HEK293 (cell line): ENCODE data around the gene HOTAIR.

Source experiments
- PRDM1 ChIP-seq: fragments of 450-650 bp; formaldehyde crosslinking; IDR thresholded peaks from 2 replicates; pipeline ENCODE4; 2016; ENCODE audit warnings: missing biosample characterization, missing genetic modification characterization
- YY1 ChIP-seq: fragments of 450-650 bp; formaldehyde crosslinking; IDR thresholded peaks from 2 replicates; pipeline ENCODE4 v1.5.1; 2018; ENCODE audit warnings: missing biosample characterization, missing genetic modification characterization
- ZFP41 ChIP-seq: fragments of 450-650 bp; formaldehyde crosslinking; IDR thresholded peaks from 2 replicates; pipeline ENCODE4 v1.5.1; 2016; ENCODE audit warnings: missing biosample characterization, missing genetic modification characterization, borderline replicate concordance
- ZNF133 ChIP-seq: fragments of 450-650 bp; formaldehyde crosslinking; IDR thresholded peaks from 2 replicates; pipeline ENCODE4 v1.5.1; 2016; ENCODE audit warnings: missing biosample characterization, missing genetic modification characterization
- ZNF274 ChIP-seq, 2 experiments: fragments of 200-500 bp in 1 of 2; fragments of 450-650 bp in 1 of 2; sonication (Bioruptor generic) in 1 of 2; formaldehyde crosslinking in 1 of 2; IDR thresholded peaks; 2 replicates each; pipeline versions ENCODE4 v1.5.1 to v1.6.1; 2014 to 2016; ENCODE audit warnings: borderline replicate concordance in 1 of 2, inconsistent platforms in 1 of 2, low read length in 1 of 2, missing biosample characterization in 1 of 2, missing genetic modification characterization in 1 of 2
- ZNF341 ChIP-seq: fragments of 450-650 bp; formaldehyde crosslinking; IDR thresholded peaks from 2 replicates; pipeline ENCODE4; 2016; ENCODE audit warnings: low read depth, missing biosample characterization, missing genetic modification characterization
- ZNF596 ChIP-seq: fragments of 450-650 bp; IDR thresholded peaks from 2 replicates; pipeline ENCODE4 v1.5.0; 2018; ENCODE audit warnings: missing biosample characterization, mild to moderate bottlenecking, missing genetic modification characterization, moderate library complexity
- ZNF623 ChIP-seq: fragments of 450-650 bp; formaldehyde crosslinking; IDR thresholded peaks from 2 replicates; pipeline ENCODE4 v1.5.1; 2016; ENCODE audit warnings: missing biosample characterization, missing genetic modification characterization
- ZNF76 ChIP-seq: fragments of 450-650 bp; formaldehyde crosslinking; IDR thresholded peaks from 2 replicates; pipeline ENCODE4; 2016; ENCODE audit warnings: low read depth, missing biosample characterization, missing genetic modification characterization, borderline replicate concordance
- ZXDB ChIP-seq: fragments of 450-650 bp; formaldehyde crosslinking; IDR thresholded peaks from 2 replicates; pipeline ENCODE4 v1.5.1; 2016; ENCODE audit warnings: missing biosample characterization, missing genetic modification characterization
- TF ChIP-seq, protein P1 (sequence below): sonication (generic); formaldehyde crosslinking; IDR thresholded peaks from 2 replicates; pipeline ENCODE4 v1.8.1; 2022; ENCODE audit warnings: mild to moderate bottlenecking, moderate library complexity, missing genetic modification reagents
- TF ChIP-seq, protein P2 (sequence below): fragments of 450-650 bp; formaldehyde crosslinking; IDR thresholded peaks from 2 replicates; pipeline ENCODE4 v1.5.1; 2016; ENCODE audit warnings: missing biosample characterization, missing genetic modification characterization
- TF ChIP-seq, protein P3 (sequence below): IDR thresholded peaks from 2 replicates; pipeline ENCODE4 v1.6.1; 2011; ENCODE audit warnings: mild to moderate bottlenecking, low read depth, low read length, borderline replicate concordance
- TF ChIP-seq, protein P4 (sequence below): fragments of 450-650 bp; formaldehyde crosslinking; IDR thresholded peaks from 2 replicates; pipeline ENCODE4 v1.5.1; 2016; ENCODE audit warnings: missing biosample characterization, missing genetic modification characterization

DNA sequence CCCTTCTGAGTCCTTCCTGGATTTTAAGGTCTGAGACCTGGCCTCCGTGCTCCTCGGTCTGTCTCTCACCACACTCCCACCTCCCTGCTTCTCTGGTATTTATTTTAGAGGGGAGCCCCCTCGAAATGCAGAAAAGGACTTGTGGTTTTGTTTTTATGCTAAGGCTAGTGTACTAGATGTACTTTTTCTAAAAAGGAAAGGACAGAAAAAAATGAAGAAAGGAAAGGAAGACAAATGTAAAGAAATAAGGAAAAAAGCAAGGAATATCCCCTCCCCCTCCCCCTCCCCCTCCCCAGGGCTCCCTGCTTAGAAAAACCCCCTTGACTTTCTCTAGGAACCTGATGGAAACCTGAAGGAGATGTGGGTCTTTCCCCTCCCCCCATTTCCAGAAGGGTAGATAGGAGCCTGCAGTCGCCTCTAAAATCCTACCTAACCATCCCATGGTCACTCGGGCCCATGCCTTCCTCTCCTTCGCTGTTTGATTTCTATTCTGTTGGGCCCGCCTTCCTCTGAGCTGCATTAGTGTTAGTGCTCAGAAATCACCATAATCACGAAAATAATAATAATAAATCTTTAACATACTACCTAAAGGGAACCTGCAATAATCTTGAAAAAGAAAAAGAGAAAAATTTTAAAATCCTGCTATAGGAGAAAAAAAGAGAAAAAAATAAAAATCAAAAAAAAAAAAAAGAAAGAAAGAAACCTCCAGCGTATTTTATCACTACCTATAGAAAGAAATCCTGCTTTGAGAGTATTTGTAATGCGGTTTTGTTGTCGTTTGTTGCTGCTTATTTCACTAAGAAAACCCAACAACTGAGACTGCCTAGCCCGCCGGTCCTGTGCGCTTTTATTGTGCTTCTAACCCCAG is 37.1 kb upstream of the HOTAIR start:
- TF ChIP-seq, protein P1, sequence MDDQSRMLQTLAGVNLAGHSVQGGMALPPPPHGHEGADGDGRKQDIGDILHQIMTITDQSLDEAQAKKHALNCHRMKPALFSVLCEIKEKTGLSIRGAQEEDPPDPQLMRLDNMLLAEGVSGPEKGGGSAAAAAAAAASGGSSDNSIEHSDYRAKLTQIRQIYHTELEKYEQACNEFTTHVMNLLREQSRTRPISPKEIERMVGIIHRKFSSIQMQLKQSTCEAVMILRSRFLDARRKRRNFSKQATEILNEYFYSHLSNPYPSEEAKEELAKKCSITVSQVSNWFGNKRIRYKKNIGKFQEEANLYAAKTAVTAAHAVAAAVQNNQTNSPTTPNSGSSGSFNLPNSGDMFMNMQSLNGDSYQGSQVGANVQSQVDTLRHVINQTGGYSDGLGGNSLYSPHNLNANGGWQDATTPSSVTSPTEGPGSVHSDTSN (CRISPR knock-in tag), result no peak
- no peak for TF ChIP-seq ZFP41 (tag by site-specific recombination)
- no peak for TF ChIP-seq ZNF596 (tag by site-specific recombination)
- TF ChIP-seq ZNF341 (tag by site-specific recombination), result no peak
- TF ChIP-seq, protein P2, sequence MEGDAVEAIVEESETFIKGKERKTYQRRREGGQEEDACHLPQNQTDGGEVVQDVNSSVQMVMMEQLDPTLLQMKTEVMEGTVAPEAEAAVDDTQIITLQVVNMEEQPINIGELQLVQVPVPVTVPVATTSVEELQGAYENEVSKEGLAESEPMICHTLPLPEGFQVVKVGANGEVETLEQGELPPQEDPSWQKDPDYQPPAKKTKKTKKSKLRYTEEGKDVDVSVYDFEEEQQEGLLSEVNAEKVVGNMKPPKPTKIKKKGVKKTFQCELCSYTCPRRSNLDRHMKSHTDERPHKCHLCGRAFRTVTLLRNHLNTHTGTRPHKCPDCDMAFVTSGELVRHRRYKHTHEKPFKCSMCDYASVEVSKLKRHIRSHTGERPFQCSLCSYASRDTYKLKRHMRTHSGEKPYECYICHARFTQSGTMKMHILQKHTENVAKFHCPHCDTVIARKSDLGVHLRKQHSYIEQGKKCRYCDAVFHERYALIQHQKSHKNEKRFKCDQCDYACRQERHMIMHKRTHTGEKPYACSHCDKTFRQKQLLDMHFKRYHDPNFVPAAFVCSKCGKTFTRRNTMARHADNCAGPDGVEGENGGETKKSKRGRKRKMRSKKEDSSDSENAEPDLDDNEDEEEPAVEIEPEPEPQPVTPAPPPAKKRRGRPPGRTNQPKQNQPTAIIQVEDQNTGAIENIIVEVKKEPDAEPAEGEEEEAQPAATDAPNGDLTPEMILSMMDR, result no peak
- TF ChIP-seq, protein P3, sequence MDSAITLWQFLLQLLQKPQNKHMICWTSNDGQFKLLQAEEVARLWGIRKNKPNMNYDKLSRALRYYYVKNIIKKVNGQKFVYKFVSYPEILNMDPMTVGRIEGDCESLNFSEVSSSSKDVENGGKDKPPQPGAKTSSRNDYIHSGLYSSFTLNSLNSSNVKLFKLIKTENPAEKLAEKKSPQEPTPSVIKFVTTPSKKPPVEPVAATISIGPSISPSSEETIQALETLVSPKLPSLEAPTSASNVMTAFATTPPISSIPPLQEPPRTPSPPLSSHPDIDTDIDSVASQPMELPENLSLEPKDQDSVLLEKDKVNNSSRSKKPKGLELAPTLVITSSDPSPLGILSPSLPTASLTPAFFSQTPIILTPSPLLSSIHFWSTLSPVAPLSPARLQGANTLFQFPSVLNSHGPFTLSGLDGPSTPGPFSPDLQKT, result no peak
- TF ChIP-seq ZNF133 (tag by site-specific recombination), result no peak
- TF ChIP-seq PRDM1 (tag by site-specific recombination), result no peak
- TF ChIP-seq ZNF76 (tag by site-specific recombination), result no peak
- TF ChIP-seq, protein P4, sequence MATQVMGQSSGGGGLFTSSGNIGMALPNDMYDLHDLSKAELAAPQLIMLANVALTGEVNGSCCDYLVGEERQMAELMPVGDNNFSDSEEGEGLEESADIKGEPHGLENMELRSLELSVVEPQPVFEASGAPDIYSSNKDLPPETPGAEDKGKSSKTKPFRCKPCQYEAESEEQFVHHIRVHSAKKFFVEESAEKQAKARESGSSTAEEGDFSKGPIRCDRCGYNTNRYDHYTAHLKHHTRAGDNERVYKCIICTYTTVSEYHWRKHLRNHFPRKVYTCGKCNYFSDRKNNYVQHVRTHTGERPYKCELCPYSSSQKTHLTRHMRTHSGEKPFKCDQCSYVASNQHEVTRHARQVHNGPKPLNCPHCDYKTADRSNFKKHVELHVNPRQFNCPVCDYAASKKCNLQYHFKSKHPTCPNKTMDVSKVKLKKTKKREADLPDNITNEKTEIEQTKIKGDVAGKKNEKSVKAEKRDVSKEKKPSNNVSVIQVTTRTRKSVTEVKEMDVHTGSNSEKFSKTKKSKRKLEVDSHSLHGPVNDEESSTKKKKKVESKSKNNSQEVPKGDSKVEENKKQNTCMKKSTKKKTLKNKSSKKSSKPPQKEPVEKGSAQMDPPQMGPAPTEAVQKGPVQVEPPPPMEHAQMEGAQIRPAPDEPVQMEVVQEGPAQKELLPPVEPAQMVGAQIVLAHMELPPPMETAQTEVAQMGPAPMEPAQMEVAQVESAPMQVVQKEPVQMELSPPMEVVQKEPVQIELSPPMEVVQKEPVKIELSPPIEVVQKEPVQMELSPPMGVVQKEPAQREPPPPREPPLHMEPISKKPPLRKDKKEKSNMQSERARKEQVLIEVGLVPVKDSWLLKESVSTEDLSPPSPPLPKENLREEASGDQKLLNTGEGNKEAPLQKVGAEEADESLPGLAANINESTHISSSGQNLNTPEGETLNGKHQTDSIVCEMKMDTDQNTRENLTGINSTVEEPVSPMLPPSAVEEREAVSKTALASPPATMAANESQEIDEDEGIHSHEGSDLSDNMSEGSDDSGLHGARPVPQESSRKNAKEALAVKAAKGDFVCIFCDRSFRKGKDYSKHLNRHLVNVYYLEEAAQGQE (tag by site-specific recombination), result no peak
- TF ChIP-seq ZNF623 (tag by site-specific recombination), result no peak
- no peak for TF ChIP-seq ZNF274 (IDR thresholded peaks at IDR 0.05; ENCODE audit: low read length)
- TF ChIP-seq ZNF274 (tag by site-specific recombination; IDR thresholded peaks at IDR 0.05; ENCODE audit: borderline replicate concordance), result no peak
- no peak for TF ChIP-seq YY1 (tag by site-specific recombination)
- no peak for TF ChIP-seq ZXDB (tag by site-specific recombination)
